Renal pelvis (tissue), 4 donors: ENCODE measurements around the gene TRIM26. TPM values are rescaled to one million over a fixed set of nuclear protein-coding genes. Genes with fewer than 3 reads are reported as not detected.

ENCODE experiments used
- DNase-seq: peaks from one replicate; pipeline ENCODE4 v3.0.0-alpha.2; 2013
- polyA plus RNA-seq, 3 donors: library from polyadenylated mRNA; unstranded; fragments of 120-200 nt; gene quantifications; one replicate each; pipeline ENCODE4 v1.2.1, GENCODE V29; 2013; ENCODE audit not compliant: insufficient read length in 3 of 3

Gene TRIM26
- polyA plus RNA-seq, 3 donors = 36.6 to 42.7 (median 38.9) TPM

DNA sequence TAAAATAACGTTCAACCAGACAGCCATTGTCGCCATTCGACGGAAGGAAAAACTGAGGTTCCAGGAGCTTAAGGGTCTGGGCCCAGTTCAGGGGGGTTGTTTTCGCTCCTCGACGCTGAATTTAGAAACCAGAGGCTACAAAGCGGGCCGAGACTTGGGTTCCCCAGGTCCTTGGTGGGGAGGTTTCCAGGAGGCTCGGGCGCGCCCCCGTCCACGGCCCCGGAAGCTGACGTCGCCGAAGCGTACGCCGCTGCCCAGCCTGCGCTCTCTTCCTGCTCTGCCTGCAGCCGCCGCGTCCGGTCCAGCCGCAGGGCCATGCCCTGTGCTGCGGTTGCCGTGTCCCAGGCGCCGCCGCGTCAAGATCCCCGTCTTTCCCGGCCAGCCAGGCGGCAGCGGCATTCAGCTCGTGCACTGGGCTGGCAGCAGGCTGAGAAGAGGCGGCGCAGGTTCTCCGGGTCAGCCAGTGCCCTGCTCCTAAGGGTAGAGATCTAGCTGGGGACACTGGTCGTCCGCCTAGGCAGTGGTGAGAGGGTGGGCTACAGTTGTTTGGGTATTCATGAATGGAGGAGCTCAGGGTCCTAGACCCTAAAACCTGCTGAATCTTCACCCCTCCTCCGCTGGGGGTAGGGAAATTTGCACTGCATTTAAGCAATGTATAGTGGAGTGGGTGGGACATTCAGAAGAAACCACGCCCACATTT is 901 bp upstream of the TRIM26 start:
- peak; percentile 55 for DNase-seq

GRCh38 chr6:30213667-30213956 is 406 bp upstream of the TRIM26 start:
- no peak for DNase-seq

GRCh38 chr6:30211899-30212298 is 1.3 kb downstream of the TRIM26 start:
- no peak for DNase-seq

DNA sequence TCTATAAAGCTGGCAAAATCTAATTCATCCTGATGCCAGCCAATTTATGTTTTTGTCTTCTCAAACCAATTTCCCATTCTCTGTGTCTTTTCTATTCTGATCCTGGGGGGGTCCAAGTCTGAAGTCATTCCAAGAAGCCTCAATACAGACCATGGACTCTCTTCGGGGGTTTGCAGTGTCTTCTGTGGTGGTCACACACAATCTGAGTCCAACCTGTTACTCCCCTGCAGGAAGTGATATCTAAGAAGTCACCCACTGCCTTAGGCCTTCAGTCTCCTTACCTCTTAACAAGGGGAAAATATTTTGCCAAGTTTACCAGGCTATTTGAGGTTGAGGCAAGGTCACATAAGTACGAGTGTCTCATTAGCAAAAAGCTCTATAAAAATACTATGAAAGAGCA is 1.9 kb downstream of the TRIM26 start:
- no peak for DNase-seq

DNA sequence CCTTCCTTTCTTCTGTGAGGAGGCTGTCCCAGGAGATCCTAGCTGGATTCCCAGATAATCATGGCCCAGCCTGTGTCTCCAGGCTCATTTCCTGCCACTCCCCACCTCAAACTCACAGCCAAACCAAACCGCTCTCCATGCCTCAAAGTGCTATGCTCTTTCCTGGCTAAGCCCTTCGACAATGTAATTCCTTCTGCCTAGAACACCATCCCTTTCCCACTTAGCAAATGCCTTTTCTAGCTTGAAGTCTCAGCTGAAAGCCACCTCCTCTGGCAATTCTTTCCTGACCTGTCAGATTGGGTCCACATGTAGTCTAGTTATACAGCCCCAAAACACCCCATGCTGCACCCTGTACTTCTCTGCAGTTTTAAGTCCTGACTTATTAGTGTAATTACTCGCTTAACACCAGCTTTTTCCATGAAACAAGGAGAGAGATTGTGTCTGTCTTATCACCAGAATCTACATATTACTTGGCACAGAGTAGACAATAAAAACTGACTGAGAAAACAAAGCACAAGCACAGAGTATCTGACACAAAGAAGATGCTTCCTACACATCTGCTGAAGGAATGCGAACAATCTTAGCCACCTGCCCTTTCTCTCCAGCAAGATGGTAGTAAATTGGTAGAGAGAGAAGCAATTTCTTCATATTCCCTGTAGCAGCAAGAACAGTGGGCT is 5.4 kb downstream of the TRIM26 start:
- no peak for DNase-seq

DNA sequence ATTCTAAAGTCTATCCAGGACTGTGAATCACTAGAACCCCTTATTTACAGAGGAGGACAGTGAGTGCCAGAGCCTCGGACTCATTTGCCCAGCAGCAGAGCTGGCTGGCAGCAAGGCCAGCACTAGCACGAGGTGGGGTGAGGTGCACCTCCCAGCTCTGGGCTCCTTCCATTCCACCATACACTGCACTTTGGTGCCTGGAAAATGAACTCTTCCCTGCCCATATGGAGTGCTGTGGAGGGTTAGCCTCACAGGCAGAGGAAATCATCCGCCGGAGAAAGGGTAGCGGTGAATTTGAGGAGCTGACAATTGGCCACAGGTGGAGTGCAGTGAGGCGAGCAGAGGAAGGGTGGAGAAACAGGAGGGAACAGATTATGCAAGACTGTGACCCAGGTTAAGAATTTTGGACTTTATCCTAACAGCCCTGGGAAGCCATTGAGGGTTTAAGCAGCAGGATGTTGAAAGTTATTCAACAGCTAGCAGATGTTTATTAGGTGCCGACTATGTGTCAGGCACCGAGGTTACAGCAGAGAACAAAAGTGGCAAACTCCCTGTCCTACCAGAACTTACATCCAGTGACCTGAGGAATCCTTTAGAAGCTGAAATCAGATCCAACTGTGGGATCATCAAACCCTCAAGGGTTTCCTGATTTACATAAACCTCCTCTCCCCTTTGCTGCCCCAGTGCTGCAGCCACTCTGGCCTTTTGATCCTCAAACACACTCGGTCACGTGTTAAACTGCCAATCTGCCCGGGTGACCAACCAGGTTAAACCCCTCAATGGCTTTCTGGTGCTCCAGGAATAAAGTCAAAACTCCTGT is 6.2 kb downstream of the TRIM26 start:
- peak; percentile 21 for DNase-seq

DNA sequence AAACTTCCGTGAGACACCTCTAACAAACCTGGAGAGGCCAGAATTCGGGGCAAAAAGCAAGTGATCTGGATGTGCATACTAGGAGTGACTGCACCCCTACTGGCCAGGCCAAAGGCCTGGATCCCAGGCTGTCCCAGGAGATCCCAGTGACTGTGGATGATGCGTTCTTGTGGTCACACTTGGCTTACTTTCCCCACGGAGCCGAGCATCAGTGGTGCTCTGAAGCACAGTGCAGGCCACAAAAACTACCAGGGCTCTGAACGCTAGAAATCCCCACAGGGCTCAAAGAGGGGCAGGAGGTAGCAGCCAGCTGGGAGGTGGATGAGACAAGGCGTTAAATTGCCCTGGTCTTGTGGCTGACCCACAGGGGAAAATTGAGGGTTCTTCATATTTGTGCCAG is 7.1 kb downstream of the TRIM26 start:
- DNase-seq = no peak

GRCh38 chr6:30204116-30204515 is 9.1 kb downstream of the TRIM26 start:
- no peak for DNase-seq

DNA sequence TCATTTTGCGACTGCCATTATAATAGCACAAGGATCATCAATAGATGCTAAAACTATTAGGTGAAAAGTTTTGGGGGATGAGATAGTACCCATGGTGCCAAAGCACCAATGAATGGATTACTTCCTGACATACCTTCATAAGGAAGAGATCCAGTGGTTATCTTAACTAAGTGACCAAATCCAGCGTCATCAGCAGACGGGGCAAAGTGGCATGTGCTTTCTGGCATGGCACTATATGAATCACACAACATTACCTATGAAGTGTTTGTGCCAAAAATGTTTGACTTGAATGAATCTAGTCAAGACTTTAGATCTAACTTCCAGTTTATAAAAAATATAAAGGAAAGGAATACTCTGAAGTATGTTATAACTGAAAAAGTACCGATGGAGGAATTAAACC is 10.8 kb downstream of the TRIM26 start:
- DNase-seq = no peak

DNA sequence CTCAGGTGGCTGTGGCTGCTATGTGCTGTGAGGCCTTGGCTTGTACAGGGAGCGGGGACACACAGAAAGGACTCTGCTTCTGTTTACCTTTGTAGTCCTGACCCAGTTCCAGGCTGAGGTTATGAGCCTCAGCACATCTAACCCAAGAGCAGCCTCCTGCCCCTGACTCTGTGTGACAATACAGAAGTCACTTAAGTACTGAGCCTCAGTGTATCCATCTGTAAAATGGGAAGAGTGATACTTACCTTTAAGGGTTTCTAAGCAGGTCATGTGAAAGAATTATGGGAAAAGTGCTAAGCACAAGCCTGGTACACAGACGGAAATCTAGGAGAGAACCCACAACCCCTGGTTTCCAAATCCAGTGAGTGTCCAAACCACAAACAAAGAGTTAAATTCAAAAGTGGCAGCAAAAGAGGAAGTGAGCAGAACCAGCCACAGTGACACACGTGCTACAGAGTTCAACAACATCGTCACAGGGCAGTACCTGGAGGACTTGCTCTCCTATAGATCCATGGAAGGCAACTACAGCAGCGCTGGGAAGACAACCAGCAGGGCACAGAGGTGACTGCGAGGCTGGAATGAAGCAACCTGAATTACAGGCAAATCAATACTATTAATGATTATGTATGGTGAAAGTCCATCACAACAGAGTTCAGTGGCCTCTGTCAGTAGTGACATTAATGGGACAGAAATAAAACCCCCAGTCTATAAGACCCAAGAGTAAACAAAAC is 12.5 kb downstream of the TRIM26 start:
- no peak for DNase-seq

GRCh38 chr6:30198166-30199084 is 14.8 kb downstream of the TRIM26 start:
- DNase-seq = no peak

- DNase-seq = no peak
Observed at GRCh38 chr6:30196376-30196775, 16.8 kb downstream of the TRIM26 start.

GRCh38 chr6:30195951-30196350 is 17.3 kb downstream of the TRIM26 start:
- no peak for DNase-seq

DNA sequence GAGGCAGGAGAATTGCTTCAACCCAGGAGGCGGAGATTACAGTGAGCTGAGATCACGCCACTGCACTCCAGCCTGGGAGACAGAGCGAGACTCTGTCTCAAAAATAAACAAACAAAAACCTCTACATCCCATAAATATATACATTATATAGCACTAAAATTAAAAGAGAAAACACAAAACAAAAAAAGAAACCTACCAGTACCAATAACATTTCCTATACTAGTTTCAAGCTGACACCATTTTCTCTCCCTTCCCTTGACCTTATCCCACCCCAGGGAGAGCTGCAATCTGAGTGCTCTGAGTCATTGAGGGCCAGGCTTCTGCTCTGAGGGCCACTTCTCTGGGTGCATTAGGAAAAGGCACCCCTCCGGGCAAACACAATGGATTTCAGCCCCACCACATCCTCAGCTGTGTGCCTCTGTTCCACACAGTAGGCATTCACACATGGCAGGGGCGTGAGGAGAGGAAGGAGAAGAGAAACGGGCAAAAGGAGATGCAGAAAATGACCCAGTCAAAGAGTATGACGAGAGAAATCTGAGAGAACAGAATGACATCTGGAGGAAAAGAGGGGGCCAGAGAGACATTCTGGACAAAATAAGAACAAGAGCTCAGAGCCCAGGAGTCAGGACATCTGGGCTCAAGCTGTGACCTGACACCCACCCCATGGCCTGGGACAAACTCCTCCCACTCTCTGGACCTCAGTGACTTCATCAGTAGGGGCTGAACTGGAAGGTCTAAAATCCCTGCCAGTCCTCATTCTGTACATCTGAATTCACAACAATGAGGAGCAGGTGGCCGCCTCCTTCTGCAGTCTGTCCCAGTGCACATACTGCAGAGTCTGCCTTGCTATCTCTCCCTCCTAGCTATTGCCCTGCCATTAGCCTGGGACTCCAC is 18.2 kb downstream of the TRIM26 start:
- DNase-seq = no peak

DNA sequence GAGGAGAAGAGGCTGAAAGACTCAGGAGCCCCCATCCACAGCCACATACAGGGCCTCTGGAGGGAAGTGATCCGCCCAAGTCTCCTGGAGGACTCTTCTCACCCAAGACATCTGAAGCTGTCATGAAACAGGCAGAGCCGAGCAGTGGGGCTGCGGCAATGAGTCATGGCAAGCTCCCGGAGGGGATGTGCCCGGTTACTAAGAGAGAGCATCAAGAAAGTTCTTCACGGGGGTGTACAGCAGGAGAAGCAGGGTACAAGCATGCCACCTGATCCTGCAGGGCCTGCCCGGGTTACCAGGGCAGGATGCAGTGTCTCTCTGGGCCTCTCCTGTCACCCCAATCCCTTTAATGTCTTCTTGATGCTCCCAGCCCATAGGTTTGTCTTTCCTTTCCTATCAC is 21.1 kb downstream of the TRIM26 start:
- DNase-seq = no peak

- no peak for DNase-seq
Observed at GRCh38 chr6:30188541-30188940, 24.7 kb downstream of the TRIM26 start.

GRCh38 chr6:30185846-30186484 is 27.2 kb downstream of the TRIM26 start:
- DNase-seq = no peak

DNA sequence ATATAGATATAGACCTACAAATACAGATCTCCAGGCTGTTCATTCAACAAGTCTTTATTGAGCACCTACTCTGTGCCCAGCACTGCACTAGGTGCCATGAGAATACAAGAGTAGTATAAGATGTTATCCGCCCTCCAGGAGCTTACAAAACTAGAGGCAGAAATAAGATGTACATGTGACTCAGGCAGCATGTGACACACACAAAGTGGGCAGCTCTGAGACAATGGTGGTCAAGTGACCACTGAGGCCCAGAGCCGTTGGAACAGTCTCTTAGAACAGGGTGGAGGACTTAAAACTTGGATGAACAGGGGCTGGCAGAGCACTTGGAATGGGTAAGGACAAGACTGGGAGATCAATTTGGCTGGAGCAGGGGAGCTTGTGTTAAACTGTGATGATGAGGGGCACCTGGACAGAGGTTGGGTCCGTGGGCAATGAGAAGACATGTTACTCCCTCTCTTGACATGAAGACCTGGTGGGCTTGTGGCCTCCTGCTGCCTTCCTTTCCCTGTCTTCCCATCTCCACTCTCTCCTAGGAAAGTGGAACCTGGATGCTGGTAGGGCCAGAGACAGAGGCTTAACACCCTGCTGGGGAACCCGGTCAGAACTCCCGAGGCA is 28.7 kb downstream of the TRIM26 start:
- DNase-seq = no peak

- no peak for DNase-seq
Observed at GRCh38 chr6:30180145-30180544, 33.1 kb downstream of the TRIM26 start.
